H1 (cell line): ENCODE results near the gene SOX2. TPM values are rescaled to one million over a fixed set of nuclear protein-coding genes. Genes with fewer than 3 reads are reported as not detected.

ENCODE experiments used
- CTCF ChIA-PET: fragments of 300-600 bp; sonication (Branson Sonifier 250); formaldehyde crosslinking; loops from one replicate; lab custom pipeline; 2021; ENCODE audit not compliant: partially characterized antibody; lab: Charles Lee
- POLR2A ChIA-PET: fragments of 300-600 bp; sonication (Branson Sonifier 250); formaldehyde crosslinking; loops from one replicate; lab custom pipeline; 2021; ENCODE audit warnings: inconsistent platforms; ENCODE audit not compliant: partially characterized antibody; lab: Charles Lee
- DNase-seq, 2 experiments: peaks; one replicate each; pipeline versions ENCODE4 v3.0.0 to v3.0.0-alpha.2; 2010 to 2022; ENCODE audit warnings: low spot score in 2 of 2, low read depth in 1 of 2, mixed read lengths in 1 of 2
- FAIRE-seq: peaks from 2 replicates; lab custom pipeline; 2011; peaks lifted over from hg19 to GRCh38; lab: Jason Lieb, UNC
- H2AFZ ChIP-seq: 2 replicates; pipeline ENCODE4 v1.8.1; 2012; ENCODE audit warnings: low read length, inconsistent platforms
- H2AK5ac ChIP-seq: 2 replicates; pipeline ENCODE4 v1.6.1; 2013; ENCODE audit warnings: low read depth, low read length
- H2BK120ac ChIP-seq: replicated peaks from 2 replicates; pipeline ENCODE3; 2013; ENCODE audit warnings: low read depth, low read length, inconsistent platforms
- H2BK12ac ChIP-seq: 2 replicates; pipeline ENCODE4 v1.6.1; 2013; ENCODE audit warnings: low read depth, low read length
- H2BK15ac ChIP-seq: 2 replicates; pipeline ENCODE4 v1.6.1; 2013; ENCODE audit warnings: low read length
- H2BK20ac ChIP-seq: 2 replicates; pipeline ENCODE4 v1.6.1; 2013; ENCODE audit warnings: low read length
- H2BK5ac ChIP-seq: 2 replicates; pipeline ENCODE4 v1.6.1; 2013; ENCODE audit warnings: low read depth, low read length
- H3K14ac ChIP-seq: 2 replicates; pipeline ENCODE4 v1.6.1; 2013; ENCODE audit warnings: inconsistent platforms; ENCODE audit not compliant: insufficient read length
- H3K18ac ChIP-seq: 2 replicates; pipeline ENCODE4 v1.6.1; 2013; ENCODE audit warnings: low read length; ENCODE audit errors: extremely low read depth
- H3K23ac ChIP-seq: 2 replicates; pipeline ENCODE4 v1.6.1; 2013; ENCODE audit warnings: inconsistent platforms; ENCODE audit not compliant: insufficient read length
- H3K23me2 ChIP-seq: 2 replicates; pipeline ENCODE4 v1.6.1; 2013; ENCODE audit warnings: low read depth, low read length
- H3K27ac ChIP-seq: 2 replicates; pipeline ENCODE4 v1.6.1; 2011; ENCODE audit warnings: low read depth, low read length, inconsistent platforms
- H3K27me3 ChIP-seq, 4 experiments: replicated peaks in 1 of 4; 1 replicate in 1 of 4; 2 replicates in 3 of 4; pipeline versions ENCODE4 v1.6.1 to v1.8.1; 2011 to 2013; ENCODE audit warnings: low read length in 3 of 4, mild to moderate bottlenecking in 3 of 4, inconsistent platforms in 2 of 4, mixed read lengths in 2 of 4, moderate library complexity in 1 of 4; ENCODE audit not compliant: control insufficient read depth in 3 of 4, insufficient read depth in 3 of 4; ENCODE audit errors: extremely low read depth in 1 of 4
- H3K36me3 ChIP-seq, 4 experiments: 2 replicates each; pipeline versions ENCODE4 v1.6.1 to v1.8.1; 2011 to 2013; ENCODE audit warnings: mild to moderate bottlenecking in 4 of 4, low read length in 3 of 4, moderate library complexity in 2 of 4, control low read depth in 1 of 4, inconsistent platforms in 1 of 4; ENCODE audit not compliant: insufficient read depth in 4 of 4, control insufficient read depth in 2 of 4
- H3K4ac ChIP-seq: replicated peaks from 2 replicates; pipeline ENCODE3; 2013; ENCODE audit warnings: low read length, low read depth, mixed read lengths, inconsistent platforms; ENCODE audit not compliant: insufficient read length
- H3K4me1 ChIP-seq, 4 experiments: replicated peaks in 1 of 4; 1 replicate in 1 of 4; 2 replicates in 3 of 4; pipeline versions ENCODE4 v1.6.1 to v1.8.1; 2011 to 2013; ENCODE audit warnings: low read length in 3 of 4, inconsistent platforms in 2 of 4, mixed read lengths in 1 of 4; ENCODE audit not compliant: insufficient read depth in 4 of 4, control insufficient read depth in 3 of 4
- H3K4me2 ChIP-seq, 2 experiments: 2 replicates each; pipeline versions ENCODE4 v1.6.1 to v1.8.1; 2011 to 2013; ENCODE audit warnings: low read depth in 2 of 2, low read length in 2 of 2, control low read depth in 1 of 2, inconsistent platforms in 1 of 2, mild to moderate bottlenecking in 1 of 2; ENCODE audit not compliant: insufficient read depth in 1 of 2
- H3K4me3 ChIP-seq, 4 experiments: fragments of 200-600, 300-600 bp in 1 of 4; sonication (generic), shearing (Covaris generic), sonication (Bioruptor Twin) in 1 of 4; 2 replicates each; pipeline versions ENCODE4 v1.5.1 to v1.8.1; 2011 to 2016; ENCODE audit warnings: low read length in 4 of 4, low read depth in 3 of 4, control low read depth in 2 of 4, inconsistent platforms in 2 of 4, mild to moderate bottlenecking in 2 of 4, mixed read lengths in 1 of 4, moderate library complexity in 1 of 4; ENCODE audit not compliant: insufficient read depth in 2 of 4; ENCODE audit errors: extremely low read depth in 1 of 4
- H3K56ac ChIP-seq: replicated peaks from 2 replicates; pipeline ENCODE3; 2013; ENCODE audit warnings: low read depth, mild to moderate bottlenecking, mixed read lengths, low read length, inconsistent platforms; ENCODE audit not compliant: insufficient read length
- H3K79me1 ChIP-seq: 2 replicates; pipeline ENCODE4 v1.6.1; 2013; ENCODE audit warnings: low read depth, low read length, control low read depth
- H3K79me2 ChIP-seq, 2 experiments: 2 replicates each; pipeline versions ENCODE4 v1.6.1 to v1.8.1; 2012 to 2013; ENCODE audit warnings: low read length in 2 of 2, mild to moderate bottlenecking in 2 of 2, inconsistent platforms in 1 of 2; ENCODE audit not compliant: insufficient read depth in 2 of 2, control insufficient read depth in 1 of 2
- H3K9ac ChIP-seq, 4 experiments: replicated peaks in 1 of 4; 1 replicate in 1 of 4; 2 replicates in 3 of 4; pipeline versions ENCODE4 v1.6.1 to v1.8.1; 2011 to 2013; ENCODE audit warnings: low read depth in 3 of 4, low read length in 3 of 4, control low read depth in 2 of 4, mild to moderate bottlenecking in 2 of 4, moderate library complexity in 2 of 4, inconsistent platforms in 1 of 4; ENCODE audit errors: extremely low read depth in 1 of 4
- H3K9me3 ChIP-seq, 2 experiments: 2 replicates each; pipeline versions ENCODE4 v1.6.1 to v1.8.1; 2012 to 2013; ENCODE audit warnings: mild to moderate bottlenecking in 2 of 2, moderate library complexity in 2 of 2, control low read depth in 1 of 2, inconsistent platforms in 1 of 2, low read depth in 1 of 2, low read length in 1 of 2, mixed read lengths in 1 of 2; ENCODE audit not compliant: insufficient read depth in 2 of 2
- H4K20me1 ChIP-seq, 2 experiments: replicated peaks in 1 of 2; 2 replicates each; pipeline versions ENCODE3 to v1.8.1; 2011 to 2013; ENCODE audit warnings: inconsistent platforms in 2 of 2, low read length in 2 of 2, mild to moderate bottlenecking in 1 of 2; ENCODE audit not compliant: insufficient read depth in 2 of 2, control insufficient read depth in 1 of 2
- H4K5ac ChIP-seq: 2 replicates; pipeline ENCODE4 v1.6.1; 2013; ENCODE audit warnings: low read length, low read depth, mixed read lengths, inconsistent platforms; ENCODE audit not compliant: insufficient read length
- H4K8ac ChIP-seq: 2 replicates; pipeline ENCODE4 v1.8.0; 2013; ENCODE audit warnings: mild to moderate bottlenecking, moderate library complexity, low read length, inconsistent platforms; ENCODE audit not compliant: insufficient read depth; ENCODE audit errors: extremely low read depth
- H4K91ac ChIP-seq: replicated peaks from 2 replicates; pipeline ENCODE3; 2013; ENCODE audit warnings: low read length, mixed read lengths, inconsistent platforms; ENCODE audit not compliant: insufficient read length
- E2F6 ChIP-seq: IDR thresholded peaks from 2 replicates; pipeline ENCODE4 v1.6.1; 2012; ENCODE audit warnings: inconsistent platforms
- EGR1 ChIP-seq: IDR thresholded peaks from 2 replicates; pipeline ENCODE4 v1.6.1; 2011; ENCODE audit warnings: low read depth, low read length, borderline replicate concordance
- EZH2 ChIP-seq: fragments of 200-600 bp; sonication (generic); IDR thresholded peaks from 2 replicates; pipeline ENCODE4 v1.7.1; 2012; ENCODE audit warnings: low read depth, mild to moderate bottlenecking, moderate library complexity, low read length, inconsistent platforms; ENCODE audit not compliant: severe bottlenecking
- KDM1A ChIP-seq: fragments of 200-600, 300-600 bp; sonication (generic); IDR thresholded peaks from 2 replicates; pipeline ENCODE4 v1.7.1; 2016; ENCODE audit warnings: mild to moderate bottlenecking, low read length, borderline replicate concordance
- SIRT6 ChIP-seq: IDR thresholded peaks from one replicate; pipeline ENCODE4 v1.7.1; 2012; ENCODE audit warnings: low read length, inconsistent platforms
- SIX5 ChIP-seq: IDR thresholded peaks from 2 replicates; pipeline ENCODE4 v1.6.1; 2011; ENCODE audit warnings: mild to moderate bottlenecking, low read depth, low read length
- SP2 ChIP-seq: IDR thresholded peaks from 2 replicates; pipeline ENCODE4 v1.6.1; 2012; ENCODE audit warnings: mild to moderate bottlenecking, low read length, inconsistent platforms
- SUZ12 ChIP-seq: fragments of 200-600 bp; sonication (generic); IDR thresholded peaks from 2 replicates; pipeline ENCODE4 v1.6.1; 2012; ENCODE audit warnings: mild to moderate bottlenecking, inconsistent platforms, low read length, moderate library complexity, mixed read lengths
- TCF12 ChIP-seq: IDR thresholded peaks from 2 replicates; pipeline ENCODE4 v1.6.1; 2011; ENCODE audit warnings: low read depth, mild to moderate bottlenecking, low read length
- WGBS, 2 experiments: shearing (Covaris generic) in 1 of 2; methylation state at CpG; one replicate each; pipeline versions ENCODE4 v1.1.6 to v1.1.7; 2013 to 2015; ENCODE audit warnings: low lambda C conversion rate in 2 of 2, mixed read lengths in 2 of 2, inconsistent platforms in 1 of 2, low coverage in 1 of 2, missing lambda C conversion rate in 1 of 2; ENCODE audit not compliant: insufficient replicate concordance in 2 of 2, insufficient coverage in 1 of 2, insufficient read length in 1 of 2; ENCODE audit errors: extremely low coverage in 1 of 2, missing lambda C conversion rate in 1 of 2; 5-methylcytosine and 5-hydroxymethylcytosine counted together
- polyA plus RNA-seq, 7 experiments: library from polyadenylated mRNA; depleted of rRNA in 3 of 7; stranded (reverse) in 5 of 7; unstranded in 2 of 7; fragments of >200 nt in 5 of 7; fragments of 200-250 nt in 2 of 7; gene quantifications; 1 replicate in 5 of 7; 2 replicates in 1 of 7; 4 replicates in 1 of 7; pipeline versions ENCODE4 v1.2.1 to v1.2.3, GENCODE V29; 2011 to 2013; ENCODE audit warnings: missing spikeins in 2 of 7, mixed read lengths in 2 of 7
- total RNA-seq: library from RNA; stranded (reverse); fragmentation: NEBNext Ultra II Directional; extraction: Animal tissue kit (Norgen Biotek cat#: 25700); gene quantifications from 2 replicates; pipeline ENCODE4 v1.2.1, GENCODE V29; 2021

Gene SOX2
- total and polyA plus RNA-seq, 2 of the 8 experiments (the other 6 are each of a cell fraction or from before 2014, with no cell fraction given): 149 to 247 TPM

GRCh38 chr3:181721046-181721875 is 9.5 kb downstream of the SOX2 start:
- no peak overlapping the region for H2BK15ac ChIP-seq
- no peak overlapping the region for H3K27ac ChIP-seq
- 0 out of 2 replicates have a peak overlapping the region, but pooled peaks have one; percentile 0 for H3K18ac ChIP-seq
- FAIRE-seq (peak; percentile 24), DNase-seq (no peak)
- no peak overlapping the region for H2BK120ac ChIP-seq
- peak overlapping the region; percentile 94 to 100 for H3K4me2 ChIP-seq
- no peak overlapping the region for H3K9ac ChIP-seq
- H3K36me3 ChIP-seq: peaks cover 0 to 33% (median 2%) of the 10 kb centered on the region in 4 experiments; a peak in 3 of 8 replicates
- H2BK12ac ChIP-seq: 0 out of 2 replicates have a peak overlapping the region, but pooled peaks have one; percentile 4
- H3K79me2 ChIP-seq: peaks cover 0 to 56% of the 10 kb centered on the region in 2 experiments; a peak in 3 of 4 replicates
- H3K56ac ChIP-seq: peak overlapping the region; percentile 5
- 0 out of 2 replicates have a peak overlapping the region, but pooled peaks have one; percentile 2 for H2BK20ac ChIP-seq
- H3K4ac ChIP-seq: no peak overlapping the region
- H4K8ac ChIP-seq: no peak overlapping the region
- H3K14ac ChIP-seq: no peak overlapping the region
- no peak for TF ChIP-seq SUZ12
- no peak for TF ChIP-seq EGR1
- no peak for TF ChIP-seq E2F6
- no peak for TF ChIP-seq KDM1A
- no peak for TF ChIP-seq SIX5
- TF ChIP-seq SIRT6: no peak
- TF ChIP-seq EZH2: no peak
- TF ChIP-seq TCF12: no peak
- no peak for TF ChIP-seq SP2
- H3K79me1 ChIP-seq: peaks cover 3% of the 10 kb centered on the region
- H2AFZ ChIP-seq: no peak overlapping the region
- H2AK5ac ChIP-seq: no peak overlapping the region
- H4K20me1 ChIP-seq: no peaks in the 10 kb centered on the region
- no peak overlapping the region for H4K5ac ChIP-seq
- ChIA-PET CTCF (interaction anchor here (0.6 to 3.2 kb wide), 8 partner anchors 9 to 564 kb away, joined by 3 to 25 read pairs (median 4); no protein-coding TSS in a partner anchor), POLR2A (interaction anchor here (1.4 to 2.9 kb wide), 4 partner anchors 8 to 17 kb away, joined by 3 to 19 read pairs (median 5); no protein-coding TSS in a partner anchor)
- no peak overlapping the region for H4K91ac ChIP-seq
- H3K9me3 ChIP-seq: no peaks in the 10 kb centered on the region
- H3K27me3 ChIP-seq: peaks cover 6 to 20% (median 15%) of the 10 kb centered on the region in 4 experiments; a peak in 6 of 7 replicates
- WGBS, 2 experiments: 77% methylated on average over 4 of the region's 4 CpGs; no CpG with 5 or more reads in 1 of the 2 experiments
- peak overlapping the region in 1 of 4 experiments; percentile 73; a peak in 1 of 8 replicates for H3K4me3 ChIP-seq
- H3K23me2 ChIP-seq: peaks cover 9% of the 10 kb centered on the region; the same call in 1 of the 2 replicates
- H3K4me1 ChIP-seq: peaks cover 15 to 42% (median 26%) of the 10 kb centered on the region in 4 experiments
- no peak overlapping the region for H3K23ac ChIP-seq
- H2BK5ac ChIP-seq: no peak overlapping the region
